Osteoblast (primary cell): ENCODE results near the gene CCL26. TPM values are rescaled to one million over a fixed set of nuclear protein-coding genes. Genes with fewer than 3 reads are reported as not detected.
"Not testable (repeated sequence)": the region's sequence is repeated elsewhere in the genome, so short reads cannot be mapped to it uniquely, and the experiment has no call there.

Source experiments
- DNase-seq: peaks from one replicate; pipeline ENCODE4 v3.0.0; 2011; ENCODE audit warnings: low spot score, mixed read lengths; ENCODE audit not compliant: insufficient read length; ENCODE audit errors: missing footprints
- H2AFZ ChIP-seq: 2 replicates; pipeline ENCODE4 v1.6.0; 2011; ENCODE audit warnings: mild to moderate bottlenecking, low read length
- H3K27ac ChIP-seq: 2 replicates; pipeline ENCODE4 v1.5.1; 2011; ENCODE audit warnings: mild to moderate bottlenecking, low read depth, low read length, moderate library complexity
- H3K27me3 ChIP-seq: 2 replicates; pipeline ENCODE4 v1.6.0; 2012; ENCODE audit warnings: mild to moderate bottlenecking, control low read depth, inconsistent platforms, low read length, moderate library complexity; ENCODE audit not compliant: insufficient read depth
- H3K36me3 ChIP-seq: 2 replicates; pipeline ENCODE4 v1.5.1; 2011; ENCODE audit warnings: mild to moderate bottlenecking, low read length, control low read depth, moderate library complexity; ENCODE audit not compliant: insufficient read depth
- H3K4me1 ChIP-seq: 2 replicates; pipeline ENCODE4 v1.5.1; 2011; ENCODE audit warnings: mild to moderate bottlenecking, low read length, control low read depth, moderate library complexity; ENCODE audit not compliant: insufficient read depth
- H3K4me2 ChIP-seq: 2 replicates; pipeline ENCODE4 v1.6.0; 2011; ENCODE audit warnings: mild to moderate bottlenecking, low read length; ENCODE audit not compliant: insufficient read depth
- H3K4me3 ChIP-seq: fragments of 200-600 bp; sonication (generic); 3 replicates; pipeline ENCODE4 v1.5.1; 2012; ENCODE audit warnings: mild to moderate bottlenecking, low read length, inconsistent platforms; ENCODE audit not compliant: insufficient read depth
- H3K79me2 ChIP-seq: 2 replicates; pipeline ENCODE4 v1.6.0; 2012; ENCODE audit warnings: mild to moderate bottlenecking, low read length, control low read depth, inconsistent platforms; ENCODE audit not compliant: insufficient read depth
- H3K9me3 ChIP-seq: 2 replicates; pipeline ENCODE4 v1.5.1; 2011; ENCODE audit warnings: low read depth, low read length, control low read depth
- H4K20me1 ChIP-seq: 2 replicates; pipeline ENCODE4 v1.6.0; 2012; ENCODE audit warnings: mild to moderate bottlenecking, low read length, control low read depth; ENCODE audit not compliant: insufficient read depth
- CTCF ChIP-seq: IDR thresholded peaks from 2 replicates; pipeline ENCODE4 v1.5.1; 2011; ENCODE audit warnings: mild to moderate bottlenecking, low read depth, low read length, moderate library complexity; ENCODE audit errors: extremely low read depth
- total RNA-seq: library from RNA; depleted of rRNA; stranded (reverse); fragments of >200 nt; gene quantifications from 2 replicates; pipeline ENCODE4 v1.2.3, GENCODE V29; 2012

The CCL26 gene
- total RNA-seq, 1 donor: 1.1 TPM

- not testable (repeated sequence) for H3K27ac ChIP-seq, DNase-seq, H4K20me1 ChIP-seq, H3K36me3 ChIP-seq, H3K9me3 ChIP-seq, H2AFZ ChIP-seq, H3K4me2 ChIP-seq, H3K4me3 ChIP-seq, H3K4me1 ChIP-seq, H3K27me3 ChIP-seq, H3K79me2 ChIP-seq
Observed at GRCh38 chr7:75780647-75781273, 8.7 kb upstream of the CCL26 start.

- DNase-seq, H4K20me1 ChIP-seq, H2AFZ ChIP-seq, H3K4me3 ChIP-seq, H3K36me3 ChIP-seq, H3K79me2 ChIP-seq, H3K27me3 ChIP-seq, H3K4me1 ChIP-seq, H3K9me3 ChIP-seq: not testable (repeated sequence)
- Histone ChIP-seq H3K4me2 (peak overlapping the region; percentile 39), H3K27ac (peak overlapping the region; percentile 17)
Observed at GRCh38 chr7:75779516-75779915, 7.5 kb upstream of the CCL26 start.

- not testable (repeated sequence) for H3K4me3 ChIP-seq, DNase-seq, H3K79me2 ChIP-seq, H4K20me1 ChIP-seq, H3K36me3 ChIP-seq, H2AFZ ChIP-seq, H3K9me3 ChIP-seq, H3K4me1 ChIP-seq, H3K27me3 ChIP-seq
- H3K27ac ChIP-seq: peak overlapping the region; percentile 17
- H3K4me2 ChIP-seq: peak overlapping the region; percentile 39
Observed at GRCh38 chr7:75779035-75779434, 7.0 kb upstream of the CCL26 start.

GRCh38 chr7:75776295-75776971, 4.4 kb upstream of the CCL26 start:
- Histone ChIP-seq H4K20me1 (no peaks in the 10 kb centered on the region), H3K27ac (no peak overlapping the region), H3K4me3 (no peak overlapping the region), H3K27me3 (no peaks in the 10 kb centered on the region), H3K79me2 (no peaks in the 10 kb centered on the region), H3K4me2 (no peak overlapping the region), H2AFZ (no peak overlapping the region), H3K36me3 (no peaks in the 10 kb centered on the region), H3K4me1 (peaks cover 25% of the 10 kb centered on the region), H3K9me3 (no peaks in the 10 kb centered on the region)
- TF ChIP-seq CTCF: peak; percentile 13
- peak; percentile 54 for DNase-seq

GRCh38 chr7:75773958-75774357, 1.9 kb upstream of the CCL26 start:
- H4K20me1 ChIP-seq, H3K36me3 ChIP-seq, H3K27me3 ChIP-seq, H3K4me3 ChIP-seq, H2AFZ ChIP-seq, H3K9me3 ChIP-seq, H3K4me2 ChIP-seq, H3K79me2 ChIP-seq, H3K27ac ChIP-seq, DNase-seq: not testable (repeated sequence)
- peaks cover 28% of the 10 kb centered on the region for H3K4me1 ChIP-seq

DNA sequence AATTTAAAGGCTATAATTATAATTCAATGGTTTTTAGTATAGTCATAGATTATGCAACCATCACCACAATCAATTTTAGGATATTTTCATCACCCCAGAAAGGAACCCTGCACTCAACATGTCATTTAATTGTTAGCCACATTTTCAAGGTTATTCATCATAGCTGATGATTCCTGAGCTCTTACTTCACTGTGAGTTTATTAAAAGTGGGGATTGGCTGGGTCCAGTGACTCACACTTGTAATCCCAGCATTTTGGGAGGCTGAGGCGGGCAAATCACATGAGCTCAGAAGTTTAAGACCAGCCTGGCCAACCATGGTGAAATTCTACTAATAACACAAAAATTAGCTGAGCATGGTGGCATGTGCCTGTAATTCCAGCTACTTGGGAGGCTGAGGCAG, 787 bp downstream of the CCL26 start:
- no peaks in the 10 kb centered on the region for H3K9me3 ChIP-seq
- no peak for TF ChIP-seq CTCF
- no peaks in the 10 kb centered on the region for H3K36me3 ChIP-seq
- no peaks in the 10 kb centered on the region for H3K79me2 ChIP-seq
- H3K4me1 ChIP-seq: peaks cover 28% of the 10 kb centered on the region
- DNase-seq: peak; percentile 68
- peak overlapping the region; percentile 43 for H3K4me2 ChIP-seq
- H4K20me1 ChIP-seq: no peaks in the 10 kb centered on the region
- peak overlapping the region; percentile 90 for H3K27ac ChIP-seq
- H2AFZ ChIP-seq: no peak overlapping the region
- no peaks in the 10 kb centered on the region for H3K27me3 ChIP-seq
- no peak overlapping the region for H3K4me3 ChIP-seq
